Left lung (tissue), 10 donors: ENCODE measurements around the gene PIEZO2. TPM values are rescaled to one million over a fixed set of nuclear protein-coding genes. Genes with fewer than 3 reads are reported as not detected.

Experiments
- ATAC-seq: fragments of 200-7000 bp; cut with Tn5 transposase; one replicate; pipeline ENCODE4 v1.9.1; 2020; ENCODE audit warnings: moderate library complexity
- DNase-seq, 4 donors: peaks; one replicate each; pipeline ENCODE4 v3.0.0-alpha.2; 2013 to 2020
- H3K27ac ChIP-seq, 2 donors: fragments of 200-600 bp; sonication (generic) in 1 of 2; one replicate each; pipeline versions ENCODE4 v1.5.0 to v1.8.0; 2020 to 2021
- H3K27me3 ChIP-seq, 2 donors: fragments of 200-600 bp; sonication (generic) in 1 of 2; one replicate each; pipeline versions ENCODE4 v1.5.0 to v1.8.0; 2020 to 2021
- H3K36me3 ChIP-seq, 2 donors: fragments of 200-600 bp; sonication (generic) in 1 of 2; one replicate each; pipeline versions ENCODE4 v1.5.0 to v1.8.0; 2020 to 2021
- H3K4me1 ChIP-seq, 2 donors: fragments of 200-600 bp; one replicate each; pipeline ENCODE4 v1.8.0; 2021
- H3K4me3 ChIP-seq, 2 donors: fragments of 200-600 bp; sonication (generic) in 1 of 2; one replicate each; pipeline versions ENCODE4 v1.5.0 to v1.8.0; 2020 to 2021; ENCODE audit warnings: mild to moderate bottlenecking in 1 of 2
- H3K9me3 ChIP-seq, 2 donors: fragments of 200-600 bp; sonication (generic) in 1 of 2; one replicate each; pipeline versions ENCODE4 v1.5.0 to v1.8.0; 2020 to 2021
- intact Hi-C, 2 donors: fragments of 100-400 bp; cut with DNase I; formaldehyde crosslinking; loops; one replicate each; pipeline versions ENCODE4 v1.11.2 to v1.14.2; 2022
- polyA plus RNA-seq, 6 donors: library from polyadenylated mRNA; unstranded; fragments of 120-200 nt; gene quantifications; one replicate each; pipeline ENCODE4 v1.2.1, GENCODE V29; 2013; ENCODE audit not compliant: insufficient read length in 6 of 6
- total RNA-seq, 2 donors: library from RNA; stranded (reverse); fragmentation: NEBNext Ultra II Directional; extraction: Animal tissue kit (Norgen Biotek cat#: 25700); gene quantifications; one replicate each; pipeline ENCODE4 v1.2.1, GENCODE V29; 2021
- TF ChIP-seq, protein P1 (sequence below), 2 donors: fragments of 200-600 bp; sonication (generic) in 1 of 2; IDR thresholded peaks; one replicate each; pipeline versions ENCODE4 v1.5.0 to v1.8.0; 2021; ENCODE audit warnings: antibody characterized with exemption in 2 of 2
- donor health status: DM: no; HTN: yes; CAD: no.
- donor health status: DM: no; HTN: no; CAD: no.

Gene PIEZO2
- total and polyA plus RNA-seq, 8 donors, result 40.3 to 270 (median 233) TPM

DNA sequence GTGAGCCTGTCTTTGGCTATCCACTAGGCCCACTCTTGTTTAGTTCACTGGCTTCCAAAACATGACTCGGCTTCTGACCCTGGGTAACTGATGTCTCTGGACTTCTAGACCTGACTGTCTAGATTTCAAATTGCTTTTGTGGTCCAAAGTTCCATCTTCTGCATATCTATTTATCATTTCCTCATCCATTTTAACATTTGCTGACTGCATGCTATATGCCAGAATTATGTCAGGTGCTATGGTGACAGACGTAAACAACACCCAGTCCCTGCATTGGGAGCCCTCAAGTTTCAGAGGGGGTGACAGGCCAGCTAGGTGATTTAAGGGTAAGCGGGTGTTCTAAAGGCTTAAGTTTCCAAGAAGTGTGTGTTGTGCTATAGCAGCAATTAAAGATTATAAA is 140.9 kb downstream of the PIEZO2 start:
- intact Hi-C loops, result no loop called here
- Histone ChIP-seq H3K4me1 (no peaks in the 10 kb centered on the region), H3K27me3 (no peaks in the 10 kb centered on the region), H3K9me3 (no peaks in the 10 kb centered on the region), H3K4me3 (no peak overlapping the region), H3K36me3 (no peaks in the 10 kb centered on the region), H3K27ac (no peak overlapping the region)
- TF ChIP-seq, protein P1, sequence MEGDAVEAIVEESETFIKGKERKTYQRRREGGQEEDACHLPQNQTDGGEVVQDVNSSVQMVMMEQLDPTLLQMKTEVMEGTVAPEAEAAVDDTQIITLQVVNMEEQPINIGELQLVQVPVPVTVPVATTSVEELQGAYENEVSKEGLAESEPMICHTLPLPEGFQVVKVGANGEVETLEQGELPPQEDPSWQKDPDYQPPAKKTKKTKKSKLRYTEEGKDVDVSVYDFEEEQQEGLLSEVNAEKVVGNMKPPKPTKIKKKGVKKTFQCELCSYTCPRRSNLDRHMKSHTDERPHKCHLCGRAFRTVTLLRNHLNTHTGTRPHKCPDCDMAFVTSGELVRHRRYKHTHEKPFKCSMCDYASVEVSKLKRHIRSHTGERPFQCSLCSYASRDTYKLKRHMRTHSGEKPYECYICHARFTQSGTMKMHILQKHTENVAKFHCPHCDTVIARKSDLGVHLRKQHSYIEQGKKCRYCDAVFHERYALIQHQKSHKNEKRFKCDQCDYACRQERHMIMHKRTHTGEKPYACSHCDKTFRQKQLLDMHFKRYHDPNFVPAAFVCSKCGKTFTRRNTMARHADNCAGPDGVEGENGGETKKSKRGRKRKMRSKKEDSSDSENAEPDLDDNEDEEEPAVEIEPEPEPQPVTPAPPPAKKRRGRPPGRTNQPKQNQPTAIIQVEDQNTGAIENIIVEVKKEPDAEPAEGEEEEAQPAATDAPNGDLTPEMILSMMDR (IDR thresholded peaks at IDR 0.05), result no peak
- ATAC-seq, result no peak
- DNase-seq, result no peak

- H3K9me3 ChIP-seq, result no peaks in the 10 kb centered on the region
- no peaks in the 10 kb centered on the region for H3K4me1 ChIP-seq
- H3K36me3 ChIP-seq, result no peaks in the 10 kb centered on the region
- no peak overlapping the region for H3K4me3 ChIP-seq
- intact Hi-C loops, result no loop called here
- peak; percentile 73 for ATAC-seq
- DNase-seq, result no peak
- H3K27me3 ChIP-seq, result no peaks in the 10 kb centered on the region
- TF ChIP-seq, protein P1 (IDR thresholded peaks at IDR 0.05), result no peak
- no peak overlapping the region for H3K27ac ChIP-seq
Measured at GRCh38 chr18:11005528-11005927, 143.8 kb downstream of the PIEZO2 start.

DNA sequence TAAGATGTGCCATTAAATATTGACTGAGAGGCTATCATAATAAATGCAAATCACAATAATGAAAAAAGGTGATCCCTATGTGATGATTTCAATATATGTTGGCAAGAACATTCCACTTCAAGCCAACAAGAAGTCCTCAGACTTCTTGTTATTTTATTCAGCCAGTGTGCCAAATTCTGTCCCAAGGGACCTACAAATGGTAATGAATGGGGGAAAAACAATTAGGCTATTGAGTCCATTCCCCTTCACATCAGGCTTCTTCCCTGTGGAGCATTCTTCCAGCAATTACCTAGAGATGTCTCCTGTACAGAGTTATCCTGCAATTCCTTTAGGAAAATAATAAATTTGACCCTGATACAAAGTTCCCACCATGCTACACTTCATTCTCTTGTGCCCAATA is 144.4 kb downstream of the PIEZO2 start:
- Histone ChIP-seq H3K9me3 (no peaks in the 10 kb centered on the region), H3K4me1 (no peaks in the 10 kb centered on the region), H3K36me3 (no peaks in the 10 kb centered on the region), H3K4me3 (no peak overlapping the region), H3K27me3 (no peaks in the 10 kb centered on the region), H3K27ac (no peak overlapping the region)
- DNase-seq, result no peak
- ATAC-seq, result no peak
- TF ChIP-seq, protein P1 (IDR thresholded peaks at IDR 0.05), result no peak
- intact Hi-C loops, result no loop called here

DNA sequence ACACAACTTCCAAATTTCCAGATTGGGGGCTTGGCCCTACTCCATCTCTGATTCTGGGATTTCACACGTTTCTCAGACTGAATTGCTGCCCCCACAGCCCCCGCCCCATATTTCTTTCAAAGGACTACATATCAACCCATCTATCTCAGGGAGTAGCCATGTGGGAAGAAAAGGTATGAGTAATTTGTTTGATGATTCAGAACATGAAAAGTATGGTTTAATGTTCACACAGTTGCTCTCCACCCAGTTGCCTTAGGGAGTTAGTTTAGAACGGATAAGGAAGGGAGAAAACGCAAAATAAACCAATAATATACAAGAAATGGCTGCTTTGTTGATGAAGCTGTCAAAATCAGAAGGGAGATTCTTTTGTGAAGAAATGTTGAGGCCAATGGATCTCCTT is 145.1 kb downstream of the PIEZO2 start:
- Histone ChIP-seq H3K27me3 (no peaks in the 10 kb centered on the region), H3K36me3 (no peaks in the 10 kb centered on the region), H3K9me3 (no peaks in the 10 kb centered on the region), H3K27ac (no peak overlapping the region), H3K4me3 (no peak overlapping the region), H3K4me1 (no peaks in the 10 kb centered on the region)
- TF ChIP-seq, protein P1 (IDR thresholded peaks at IDR 0.05), result no peak
- intact Hi-C loops, result no loop called here
- ATAC-seq, result no peak
- DNase-seq, result no peak

DNA sequence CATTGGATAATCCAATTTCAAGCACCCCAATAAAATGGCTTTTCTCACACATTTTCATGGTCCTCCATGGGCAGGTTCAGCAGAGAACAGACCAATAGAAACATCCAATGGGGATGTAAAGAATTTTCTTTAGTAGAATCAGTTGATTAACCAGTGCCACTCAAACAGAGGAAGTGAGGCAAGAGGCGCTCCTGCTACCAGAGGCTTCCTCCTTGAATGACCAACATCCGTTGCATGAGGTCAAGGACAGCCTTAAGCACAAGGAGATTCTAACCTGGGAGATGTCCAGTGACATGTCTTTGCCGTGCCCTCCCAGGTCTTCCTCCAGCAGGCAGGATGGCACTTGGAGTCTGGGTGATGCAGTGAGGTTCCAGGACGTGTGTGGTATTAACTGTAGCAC is 146.6 kb downstream of the PIEZO2 start:
- intact Hi-C loops, result no loop called here
- H3K27ac ChIP-seq, result no peak overlapping the region
- DNase-seq, result no peak

More for the DNA sequence above, 146.6 kb downstream of the PIEZO2 start:
- peaks cover 0 to 5% of the 10 kb centered on the region in 2 donors for H3K9me3 ChIP-seq
- no peak for ATAC-seq
- no peaks in the 10 kb centered on the region for H3K27me3 ChIP-seq
- H3K4me3 ChIP-seq, result no peak overlapping the region
- H3K4me1 ChIP-seq, result no peaks in the 10 kb centered on the region
- H3K36me3 ChIP-seq, result no peaks in the 10 kb centered on the region
- TF ChIP-seq, protein P1 (IDR thresholded peaks at IDR 0.05), result no peak
